Measurements from ENCODE around the gene LRRC43. TPM values are rescaled to one million over a fixed set of nuclear protein-coding genes. Genes with fewer than 3 reads are reported as not detected.

The LRRC43 gene, protein sequence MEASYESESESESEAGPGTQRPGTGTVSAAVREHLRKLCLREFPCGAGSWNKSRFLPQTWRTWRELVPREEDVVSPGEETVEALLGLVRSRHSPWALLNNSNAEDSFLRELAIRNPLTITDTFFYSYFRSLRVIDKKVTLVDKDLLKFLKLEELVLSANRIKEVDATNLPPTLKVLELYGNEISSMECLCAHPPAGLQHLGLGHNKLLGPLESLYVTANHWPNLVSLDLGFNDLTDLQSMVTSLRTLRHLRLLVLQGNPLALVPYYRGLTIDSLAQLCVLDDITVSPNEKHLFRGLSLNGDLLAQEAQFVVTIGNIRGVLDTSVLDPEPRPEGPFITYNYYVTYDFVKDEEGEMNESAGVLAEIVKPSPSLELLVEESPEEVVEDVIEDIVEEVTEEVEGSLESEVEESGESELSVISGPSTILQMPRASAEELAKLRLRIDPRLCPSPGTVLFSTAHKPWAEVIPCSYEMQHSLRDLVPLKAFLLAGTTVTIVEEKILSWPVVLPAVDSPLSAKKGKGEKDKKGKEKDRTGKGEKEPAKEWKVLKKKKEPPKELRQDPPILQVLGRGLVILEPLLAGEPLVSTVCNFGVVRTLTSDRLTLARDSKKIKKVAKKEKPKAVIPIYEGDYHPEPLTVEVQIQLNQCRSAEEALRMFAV
- total RNA-seq, result under 1 TPM; 0.36 to 0.47 TPM

DNA sequence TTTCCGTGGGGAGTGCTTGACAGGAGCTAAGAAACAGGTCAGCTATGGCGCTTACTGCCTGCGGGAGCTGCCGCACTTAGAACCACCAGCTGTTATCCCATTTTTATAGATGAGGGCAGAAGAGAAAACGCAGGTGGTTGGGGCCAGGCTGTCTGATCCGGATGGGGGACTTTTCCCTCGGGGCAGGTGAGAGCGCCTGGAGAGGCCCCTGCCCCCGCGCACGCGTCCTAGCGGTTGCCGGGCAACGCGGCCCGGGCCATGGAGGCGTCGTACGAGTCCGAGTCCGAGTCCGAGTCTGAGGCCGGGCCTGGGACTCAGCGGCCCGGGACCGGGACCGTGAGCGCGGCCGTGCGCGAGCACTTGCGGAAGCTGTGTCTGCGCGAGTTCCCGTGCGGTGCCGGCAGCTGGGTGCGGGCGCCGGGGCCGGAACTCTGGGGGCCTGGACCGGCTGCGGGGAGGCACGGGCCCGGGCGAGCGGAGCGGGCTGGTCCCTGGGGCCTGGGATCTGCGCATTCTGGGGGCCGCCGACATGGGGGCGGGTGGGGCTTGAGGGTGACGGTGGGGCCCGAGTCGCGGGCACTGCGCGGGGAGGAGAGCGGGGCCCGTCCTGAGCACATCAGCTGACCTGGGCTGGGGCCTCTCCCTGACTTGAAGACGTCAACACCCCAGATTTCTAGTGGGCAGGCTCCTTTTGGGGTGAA lies at the start of gene LRRC43:
TSS of gene LRRC43 (plus strand) at position 237 of the 701 bp plus-strand sequence. CDS start at position 259, 22 bp downstream.
- H3K27ac Mint-ChIP-seq, result peak within 1 kb of the TSS in 1 of 2 donors; percentile 14
- peak; percentile 73 to 74 for ATAC-seq

DNA sequence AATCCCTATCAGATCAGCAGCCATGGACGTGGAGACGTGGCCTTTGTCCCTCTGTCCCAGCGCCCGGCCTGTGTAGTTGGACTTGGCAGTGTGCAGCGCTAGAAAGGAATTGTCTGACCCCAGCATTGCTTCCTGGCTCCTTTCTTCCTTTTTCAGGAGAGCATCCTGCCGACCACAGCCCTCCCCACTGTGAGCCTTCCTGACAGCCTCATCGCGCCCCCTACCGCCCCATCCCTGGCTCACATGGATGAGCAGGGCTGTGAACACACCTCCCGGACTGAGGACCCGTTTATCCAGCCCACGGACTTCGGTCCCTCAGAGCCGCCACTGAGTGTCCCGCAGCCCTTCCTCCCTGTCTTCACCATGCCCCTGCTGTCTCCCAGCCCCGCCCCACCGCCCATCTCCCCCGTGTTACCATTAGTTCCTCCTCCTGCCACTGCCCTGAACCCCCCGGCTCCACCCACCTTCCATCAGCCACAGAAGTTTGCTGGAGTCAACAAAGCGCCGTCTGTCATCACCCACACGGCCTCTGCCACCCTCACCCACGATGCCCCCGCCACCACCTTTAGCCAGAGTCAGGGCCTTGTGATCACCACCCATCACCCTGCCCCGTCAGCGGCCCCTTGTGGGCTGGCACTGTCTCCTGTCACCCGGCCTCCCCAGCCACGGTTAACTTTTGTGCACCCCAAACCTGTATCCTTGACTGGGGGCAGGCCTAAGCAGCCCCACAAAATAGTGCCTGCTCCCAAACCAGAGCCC lies 49.6 kb upstream of the LRRC43 start:
- DNase-seq (ENCODE audit: low spot score in 2 of 2) (no peak), ATAC-seq (no peak)
- Mint-ChIP-seq H3K27ac (peak overlapping the region in 1 of 2 donors; percentile 6), H3K36me3 (no peaks in the 10 kb centered on the region), H3K9me3 (no peaks in the 10 kb centered on the region)

More for the DNA sequence above, at the start of gene LRRC43:
- no peaks in the 10 kb centered on the region for H3K36me3 Mint-ChIP-seq
- no peaks in the 10 kb centered on the region for H3K9me3 Mint-ChIP-seq
- peak in 1 of 2 donors; percentile 40 for DNase-seq (ENCODE audit: low spot score in 2 of 2)

DNA sequence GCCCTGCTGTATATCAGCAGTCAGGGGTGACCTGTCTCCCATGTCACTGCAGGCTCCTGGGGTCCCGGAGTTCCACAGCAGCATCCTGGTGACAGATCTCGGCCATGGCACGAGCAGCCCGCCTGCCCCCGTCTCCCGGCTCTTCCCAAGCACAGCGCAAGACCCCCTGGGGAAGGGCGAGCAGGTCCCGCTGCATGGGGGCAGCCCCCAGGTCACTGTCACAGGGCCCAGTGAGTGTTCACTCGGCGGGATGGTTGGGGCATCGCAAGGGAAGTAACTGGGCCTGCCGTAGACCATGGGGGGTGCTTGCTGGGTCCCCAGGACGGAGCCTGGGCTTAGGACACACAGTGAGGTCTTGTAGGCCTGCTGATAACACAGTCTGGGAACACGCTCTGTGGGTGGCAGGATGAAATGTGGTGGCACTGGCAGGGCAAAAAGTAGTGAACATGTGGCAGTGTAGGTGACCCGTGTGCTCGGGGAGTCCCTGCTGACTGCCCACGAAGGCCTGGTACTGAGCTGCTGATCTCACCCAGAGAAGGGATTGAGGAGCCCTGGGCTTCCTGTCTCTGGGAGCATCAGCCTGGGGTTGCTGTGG lies 47.4 kb upstream of the LRRC43 start:
- no peaks in the 10 kb centered on the region for H3K36me3 Mint-ChIP-seq
- DNase-seq (ENCODE audit: low spot score in 2 of 2) (no peak), ATAC-seq (no peak)
- H3K27ac Mint-ChIP-seq, result peak overlapping the region; percentile 50 to 66
- no peaks in the 10 kb centered on the region for H3K9me3 Mint-ChIP-seq

DNA sequence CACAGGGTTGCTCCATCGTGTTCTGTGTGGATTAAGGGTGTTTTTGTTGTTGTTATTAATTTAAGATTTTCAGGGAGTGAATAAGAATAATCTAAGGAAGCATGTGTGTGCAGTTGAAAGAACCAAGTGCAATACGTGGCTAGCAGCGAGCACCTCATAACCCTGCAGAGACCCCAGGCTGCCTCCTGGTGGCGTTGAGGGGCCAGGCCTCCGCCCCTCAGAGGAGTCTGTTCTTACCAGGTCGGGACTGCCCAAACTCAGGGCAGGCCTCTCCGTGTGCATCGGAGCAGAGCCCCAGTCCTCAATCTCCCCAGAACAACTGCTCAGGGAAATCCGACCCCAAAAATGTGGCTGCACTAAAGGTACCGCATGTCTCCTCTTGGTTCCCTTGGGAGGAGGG lies 45.7 kb upstream of the LRRC43 start:
- Mint-ChIP-seq H3K36me3 (peaks cover 0 to 6% of the 10 kb centered on the region in 2 donors), H3K9me3 (no peaks in the 10 kb centered on the region), H3K27ac (peak overlapping the region in 1 of 2 donors; percentile 35)
- ATAC-seq, result peak in 1 of 2 donors; percentile 25
- DNase-seq (ENCODE audit: low spot score in 2 of 2), result no peak

DNA sequence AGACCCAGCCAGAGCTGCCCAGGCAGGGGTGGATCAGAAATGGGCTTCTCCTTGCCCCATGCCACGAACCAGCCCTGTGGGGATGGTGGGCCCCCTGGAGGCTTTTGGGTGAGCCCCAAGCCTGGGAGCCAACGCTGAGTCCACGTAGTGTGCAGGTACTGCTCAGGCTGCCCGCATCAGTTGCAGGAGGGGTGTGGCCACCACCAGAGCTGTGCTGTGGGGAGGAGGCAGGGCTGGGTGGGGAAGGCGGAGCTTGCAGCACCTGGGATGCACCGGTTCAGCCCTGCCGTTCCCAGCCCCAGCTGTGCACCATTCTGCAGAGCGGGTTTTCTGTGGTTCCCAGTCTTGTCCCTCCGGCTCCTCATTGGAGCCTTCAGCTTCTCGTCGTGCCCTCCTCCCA lies 45.2 kb upstream of the LRRC43 start:
- Mint-ChIP-seq H3K27ac (peak overlapping the region in 1 of 2 donors; percentile 35), H3K36me3 (peaks cover 0 to 6% of the 10 kb centered on the region in 2 donors), H3K9me3 (no peaks in the 10 kb centered on the region)
- ATAC-seq, result peak; percentile 13 to 33
- DNase-seq (ENCODE audit: low spot score in 2 of 2), result no peak

DNA sequence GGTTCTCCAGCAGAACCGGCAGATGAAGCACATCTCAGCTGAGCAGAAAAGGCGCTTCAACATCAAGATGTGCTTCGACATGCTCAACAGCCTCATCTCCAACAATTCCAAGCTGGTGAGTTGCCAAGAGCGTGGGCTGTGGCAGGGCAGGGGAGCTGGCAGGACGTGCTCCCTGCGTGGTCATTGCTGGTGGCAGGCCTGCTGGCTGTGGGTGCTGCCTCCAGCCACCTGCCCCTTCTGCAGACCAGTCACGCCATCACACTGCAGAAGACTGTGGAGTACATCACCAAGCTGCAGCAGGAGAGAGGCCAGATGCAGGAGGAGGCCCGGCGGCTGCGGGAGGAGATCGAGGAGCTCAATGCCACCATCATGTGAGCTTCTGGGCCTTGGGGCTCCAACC lies 44.7 kb upstream of the LRRC43 start:
- DNase-seq (ENCODE audit: low spot score in 2 of 2), result no peak
- no peaks in the 10 kb centered on the region for H3K9me3 Mint-ChIP-seq

GRCh38 chr12:122138616-122139015 lies 44.3 kb upstream of the LRRC43 start:
- Mint-ChIP-seq H3K27ac (no peak overlapping the region), H3K9me3 (no peaks in the 10 kb centered on the region), H3K36me3 (peaks cover 0 to 6% of the 10 kb centered on the region in 2 donors)
- DNase-seq (ENCODE audit: low spot score in 2 of 2) (no peak), ATAC-seq (no peak)

More for the DNA sequence above, 44.7 kb upstream of the LRRC43 start:
- H3K36me3 Mint-ChIP-seq, result peaks cover 0 to 6% of the 10 kb centered on the region in 2 donors
- H3K27ac Mint-ChIP-seq, result peak overlapping the region in 1 of 2 donors; percentile 35
- ATAC-seq, result no peak

DNA sequence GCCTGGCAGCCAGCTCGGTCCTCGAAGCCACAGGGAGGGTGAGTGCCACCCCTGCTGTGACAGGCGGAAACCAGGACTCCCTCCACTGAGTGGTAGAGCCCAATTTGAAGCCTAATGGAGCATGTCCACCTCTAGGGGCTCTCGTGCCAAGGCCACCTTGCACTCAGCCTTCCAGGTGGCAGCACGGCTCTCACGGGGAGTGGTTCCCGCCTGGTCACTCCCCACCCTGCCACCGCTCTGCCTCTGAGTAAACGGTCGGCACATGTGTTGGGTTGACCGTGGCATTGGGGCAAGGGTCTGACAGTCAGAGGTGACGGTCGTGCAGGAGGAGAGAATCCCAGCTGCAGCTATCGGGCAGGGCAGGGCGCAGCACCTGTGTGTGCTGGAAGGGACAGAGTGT lies 43.7 kb upstream of the LRRC43 start:
- ATAC-seq (peak in 1 of 2 donors; percentile 2), DNase-seq (ENCODE audit: low spot score in 2 of 2) (no peak)
- no peaks in the 10 kb centered on the region for H3K9me3 Mint-ChIP-seq
- H3K27ac Mint-ChIP-seq, result no peak overlapping the region
- peaks cover 0 to 6% of the 10 kb centered on the region in 2 donors for H3K36me3 Mint-ChIP-seq

DNA sequence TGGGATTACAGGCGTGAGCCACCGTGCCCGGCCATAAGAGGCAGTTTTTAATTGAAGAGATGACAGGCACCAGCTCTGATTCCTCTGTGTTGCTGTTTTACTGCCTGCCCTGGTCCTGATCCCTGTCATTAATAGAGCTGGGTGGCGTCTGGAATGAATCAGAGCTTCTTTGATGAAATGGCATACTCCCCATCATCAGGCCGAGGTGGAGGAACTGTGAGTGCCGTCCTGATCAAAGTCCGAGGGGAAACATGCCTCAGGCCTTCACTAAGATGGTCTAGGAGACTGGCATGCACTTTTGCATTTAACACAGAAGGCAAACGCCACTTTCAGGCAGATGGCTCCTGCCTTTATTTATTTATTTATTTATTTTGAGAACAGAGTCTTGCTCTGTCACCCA lies 43.0 kb upstream of the LRRC43 start:
- Mint-ChIP-seq H3K27ac (no peak overlapping the region), H3K9me3 (no peaks in the 10 kb centered on the region), H3K36me3 (peaks cover 0 to 6% of the 10 kb centered on the region in 2 donors)
- DNase-seq (ENCODE audit: low spot score in 2 of 2), result no peak
- no peak for ATAC-seq

DNA sequence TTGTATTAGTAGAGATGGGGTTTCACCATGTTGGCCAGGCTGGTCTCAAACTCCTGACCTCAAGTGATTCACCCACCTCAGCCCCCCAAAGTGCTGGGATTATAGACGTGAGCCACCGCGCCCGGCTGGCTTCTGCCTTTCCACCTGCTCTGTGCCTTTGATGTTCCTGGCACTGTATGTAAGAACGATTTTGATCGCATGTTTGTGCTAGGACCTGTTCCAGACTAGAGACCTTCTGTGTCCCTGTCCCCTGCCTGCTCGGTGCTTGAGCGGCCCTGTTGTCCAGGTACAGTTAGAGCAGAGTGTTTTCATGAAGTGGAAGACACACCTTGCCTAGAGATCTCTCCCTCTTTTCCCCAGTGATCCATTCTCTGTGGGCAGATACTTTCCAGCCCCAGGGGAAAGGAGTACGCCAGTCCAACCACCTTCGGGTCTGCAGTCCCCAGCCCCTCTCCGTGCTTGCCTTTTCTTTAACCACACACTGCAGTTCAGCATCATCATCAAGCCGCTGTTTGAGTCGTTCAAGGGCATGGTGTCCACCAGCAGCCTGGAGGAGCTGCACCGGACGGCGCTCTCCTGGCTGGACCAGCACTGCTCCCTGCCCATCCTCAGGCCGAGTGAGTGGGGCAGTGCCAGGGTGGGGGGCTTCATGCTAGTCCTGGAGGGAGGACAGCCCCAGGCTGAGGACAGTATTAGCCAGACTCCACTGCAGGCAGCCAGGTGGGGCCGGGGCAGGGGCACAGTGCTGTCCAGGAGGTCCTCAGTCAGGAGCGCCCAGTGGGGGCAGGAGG lies 42.3 kb upstream of the LRRC43 start:
- no peak overlapping the region for H3K27ac Mint-ChIP-seq
- ATAC-seq, result no peak
- H3K9me3 Mint-ChIP-seq, result no peaks in the 10 kb centered on the region
- H3K36me3 Mint-ChIP-seq, result peaks cover 0 to 6% of the 10 kb centered on the region in 2 donors
- no peak for DNase-seq (ENCODE audit: low spot score in 2 of 2)

DNA sequence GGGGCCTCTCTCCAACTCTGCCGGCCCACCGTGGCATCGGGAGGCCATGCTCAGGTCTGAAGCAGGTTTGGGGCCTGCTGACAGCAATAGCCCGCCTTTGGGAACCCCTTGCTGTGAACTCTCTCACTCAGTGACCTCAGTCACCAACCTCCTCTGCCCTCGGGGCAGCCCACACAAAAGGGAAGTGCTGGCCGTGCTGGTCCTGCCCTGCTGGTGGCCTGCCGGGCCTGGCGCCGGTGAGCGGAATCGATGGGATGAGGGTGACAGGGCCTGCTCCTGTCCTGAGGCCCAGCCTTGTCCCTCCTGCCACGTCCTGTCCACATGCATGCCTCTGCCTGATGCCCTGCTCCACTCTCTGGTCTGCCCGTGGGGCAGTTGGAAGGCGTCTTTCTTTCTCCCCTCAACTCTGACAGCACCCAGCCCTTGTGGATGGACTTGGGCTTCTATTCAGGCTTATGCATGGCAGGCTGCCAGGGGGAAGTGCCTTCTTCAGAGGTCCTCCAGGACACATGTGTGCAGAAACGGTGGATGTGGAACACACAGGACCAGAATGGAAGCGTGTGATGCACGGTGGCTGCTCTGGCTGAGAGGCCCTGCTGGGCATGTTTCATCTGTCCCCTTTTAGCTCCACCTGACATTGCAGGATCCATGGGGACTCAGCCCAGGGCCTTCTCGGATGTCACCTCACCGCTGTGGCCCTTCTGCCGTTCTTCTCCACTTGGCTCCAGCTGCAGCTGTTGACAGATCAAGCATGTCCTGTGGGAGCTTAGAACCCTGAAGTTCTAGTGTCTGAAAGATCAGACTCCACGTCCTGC lies 40.8 kb upstream of the LRRC43 start:
- H3K36me3 Mint-ChIP-seq, result peaks cover 0 to 6% of the 10 kb centered on the region in 2 donors
- no peaks in the 10 kb centered on the region for H3K9me3 Mint-ChIP-seq
- DNase-seq (ENCODE audit: low spot score in 2 of 2) (no peak), ATAC-seq (no peak)
- peak overlapping the region; percentile 14 to 82 for H3K27ac Mint-ChIP-seq

GRCh38 chr12:122142857-122143256 lies 40.1 kb upstream of the LRRC43 start:
- H3K36me3 Mint-ChIP-seq, result peaks cover 0 to 6% of the 10 kb centered on the region in 2 donors
- H3K9me3 Mint-ChIP-seq, result no peaks in the 10 kb centered on the region
- no peak for ATAC-seq
- no peak for DNase-seq (ENCODE audit: low spot score in 2 of 2)
- no peak overlapping the region for H3K27ac Mint-ChIP-seq

DNA sequence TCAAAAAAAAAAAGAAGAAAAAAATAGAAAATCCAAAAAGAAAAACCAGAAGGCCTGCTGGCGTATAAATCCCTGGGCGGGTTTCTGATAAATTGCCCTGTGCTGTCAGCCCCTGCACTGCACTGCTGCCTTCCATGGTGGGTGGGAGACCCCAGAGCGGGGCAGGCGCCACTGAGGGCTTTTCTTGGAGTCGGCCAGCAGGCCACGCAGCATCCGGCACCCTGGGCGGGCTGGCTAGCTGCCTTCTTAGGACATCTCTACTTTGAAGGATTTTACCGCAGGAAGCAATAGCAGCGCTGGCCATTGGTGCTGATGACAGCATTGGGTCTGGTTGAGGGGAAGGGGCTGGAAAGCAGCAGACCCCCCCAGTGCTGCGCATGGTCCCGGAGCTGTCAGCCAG lies 38.0 kb upstream of the LRRC43 start:
- Mint-ChIP-seq H3K27ac (no peak overlapping the region), H3K9me3 (no peaks in the 10 kb centered on the region), H3K36me3 (peaks cover 0 to 6% of the 10 kb centered on the region in 2 donors)
- DNase-seq (ENCODE audit: low spot score in 2 of 2), result no peak
- ATAC-seq, result no peak

DNA sequence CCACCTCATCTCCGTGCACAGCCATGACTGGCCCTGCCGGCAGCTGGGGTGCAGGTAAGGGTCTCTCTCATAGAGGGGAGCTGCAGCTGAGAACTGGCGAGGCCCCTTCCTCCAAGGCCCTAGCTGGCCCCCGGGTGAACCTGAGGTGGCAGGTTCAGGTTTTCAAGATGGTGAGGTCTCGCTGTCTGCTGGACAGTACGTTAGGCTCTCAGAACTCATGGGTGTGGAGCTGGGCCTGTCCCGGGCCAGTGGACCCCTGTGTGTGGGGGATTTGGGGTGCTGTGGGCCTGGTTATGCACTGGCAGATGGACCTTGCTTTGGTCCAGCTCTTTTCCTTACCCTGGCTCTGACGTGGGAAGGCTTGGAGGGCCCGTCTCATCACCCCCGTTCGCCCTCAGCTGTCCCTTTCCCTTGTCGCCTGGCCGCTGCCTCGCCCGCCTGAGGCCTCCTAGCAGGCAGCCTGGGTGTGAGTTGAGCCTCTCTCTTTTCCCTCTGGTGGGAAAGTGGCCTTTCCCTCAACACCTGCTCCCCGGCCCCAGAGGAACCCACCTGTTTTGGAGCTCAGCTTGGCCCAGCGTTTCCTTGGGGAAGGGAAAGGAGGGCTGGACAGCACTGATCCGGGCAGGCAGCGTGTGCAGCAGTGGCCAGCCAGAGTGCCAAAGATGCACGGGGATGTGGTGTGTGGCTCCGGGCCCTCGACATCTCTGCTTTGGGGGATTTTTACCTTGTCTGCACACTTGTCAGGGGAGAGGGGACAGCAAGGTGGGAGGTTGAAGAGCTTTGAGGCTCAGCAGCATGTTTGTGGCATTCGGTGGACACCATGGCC lies 37.2 kb upstream of the LRRC43 start:
- Mint-ChIP-seq H3K9me3 (no peaks in the 10 kb centered on the region), H3K36me3 (peaks cover 0 to 6% of the 10 kb centered on the region in 2 donors), H3K27ac (peak overlapping the region in 1 of 2 donors; percentile 77)
- ATAC-seq (no peak), DNase-seq (ENCODE audit: low spot score in 2 of 2) (no peak)

All from activated naive CD4-positive, alpha-beta T cell treated with anti-CD3 and anti-CD28 coated beads, Interleukin-2, amount 50 U/mL, for 72 hours (primary cell).